Astrocyte (in vitro differentiated cells and primary cell): ENCODE data around the gene DRG2. TPM values are rescaled to one million over a fixed set of nuclear protein-coding genes. Genes with fewer than 3 reads are reported as not detected.
A peak's percentile ranks its signal among the peaks of the same experiment; 100 is the strongest.

Experiments
- DNase-seq: peaks from one replicate; pipeline ENCODE4 v3.0.0-alpha.2; 2010; ENCODE audit warnings: low read depth
- FAIRE-seq: peaks from 2 replicates; lab custom pipeline; 2011; peaks lifted over from hg19 to GRCh38; lab: Jason Lieb, UNC
- H2AFZ ChIP-seq: 2 replicates; pipeline ENCODE4 v1.6.0; 2012; ENCODE audit warnings: low read depth, low read length, inconsistent platforms
- H3K27ac ChIP-seq: 2 replicates; pipeline ENCODE4 v1.5.1; 2011; ENCODE audit warnings: low read depth, low read length, inconsistent platforms
- H3K27me3 ChIP-seq: 2 replicates; pipeline ENCODE4 v1.6.0; 2011; ENCODE audit warnings: low read length, inconsistent platforms; ENCODE audit not compliant: insufficient read depth
- H3K36me3 ChIP-seq: 2 replicates; pipeline ENCODE4 v1.5.1; 2011; ENCODE audit warnings: low read length, inconsistent platforms; ENCODE audit not compliant: insufficient read depth
- H3K4me1 ChIP-seq: 2 replicates; pipeline ENCODE4 v1.5.1; 2011; ENCODE audit warnings: low read length, inconsistent platforms; ENCODE audit not compliant: insufficient read depth
- H3K4me2 ChIP-seq: 2 replicates; pipeline ENCODE4 v1.6.0; 2012; ENCODE audit warnings: low read length, inconsistent platforms
- H3K4me3 ChIP-seq: 2 replicates; pipeline ENCODE4 v1.5.1; 2011; ENCODE audit warnings: low read depth, mild to moderate bottlenecking, low read length, inconsistent platforms; ENCODE audit not compliant: insufficient read depth
- H3K79me2 ChIP-seq: 2 replicates; pipeline ENCODE4 v1.6.0; 2012; ENCODE audit warnings: mild to moderate bottlenecking, low read length, inconsistent platforms; ENCODE audit not compliant: insufficient read depth
- H3K9ac ChIP-seq: 2 replicates; pipeline ENCODE4 v1.6.0; 2012; ENCODE audit warnings: mild to moderate bottlenecking, low read length, inconsistent platforms
- H3K9me3 ChIP-seq: 2 replicates; pipeline ENCODE4 v1.5.1; 2012; ENCODE audit warnings: low read depth, mild to moderate bottlenecking, low read length, inconsistent platforms; ENCODE audit not compliant: insufficient read depth
- H4K20me1 ChIP-seq: 2 replicates; pipeline ENCODE4 v1.6.0; 2012; ENCODE audit warnings: low read length, inconsistent platforms; ENCODE audit not compliant: insufficient read depth
- H3K27ac Mint-ChIP-seq: one replicate; pipeline ENCODE4 v1.8.0; 2021; ENCODE audit warnings: mild to moderate bottlenecking, mixed read lengths; ENCODE audit not compliant: unreplicated experiment
- H3K27me3 Mint-ChIP-seq: one replicate; pipeline ENCODE4 v1.8.0; 2021; ENCODE audit warnings: low read depth, mixed read lengths; ENCODE audit not compliant: unreplicated experiment
- H3K36me3 Mint-ChIP-seq: one replicate; pipeline ENCODE4 v1.8.0; 2021; ENCODE audit warnings: low read depth, mixed read lengths; ENCODE audit not compliant: unreplicated experiment
- H3K4me1 Mint-ChIP-seq: one replicate; pipeline ENCODE4 v1.8.0; 2021; ENCODE audit warnings: low read depth, mixed read lengths; ENCODE audit not compliant: unreplicated experiment
- H3K4me3 Mint-ChIP-seq: one replicate; pipeline ENCODE4 v1.8.0; 2021; ENCODE audit warnings: mild to moderate bottlenecking, moderate library complexity, mixed read lengths; ENCODE audit not compliant: unreplicated experiment
- H3K9me3 Mint-ChIP-seq: one replicate; pipeline ENCODE4 v1.8.0; 2021; ENCODE audit warnings: mild to moderate bottlenecking, mixed read lengths; ENCODE audit not compliant: unreplicated experiment
- EZH2 ChIP-seq: IDR thresholded peaks from 2 replicates; pipeline ENCODE4 v1.6.1; 2012; ENCODE audit warnings: mild to moderate bottlenecking, low read length, inconsistent platforms; ENCODE audit not compliant: insufficient read depth
- total RNA-seq: library from RNA; stranded (reverse); gene quantifications from 2 replicates; pipeline ENCODE4 v1.2.1, GENCODE V29; 2021
- TF ChIP-seq, protein P1 (sequence below): IDR thresholded peaks from 2 replicates; pipeline ENCODE4 v1.5.1; 2011; ENCODE audit warnings: low read depth, mild to moderate bottlenecking, inconsistent platforms, low read length, moderate library complexity; ENCODE audit not compliant: insufficient read depth

The DRG2 gene
- total RNA-seq, 1 donor from 2014 or later, result 35.0 TPM

DNA sequence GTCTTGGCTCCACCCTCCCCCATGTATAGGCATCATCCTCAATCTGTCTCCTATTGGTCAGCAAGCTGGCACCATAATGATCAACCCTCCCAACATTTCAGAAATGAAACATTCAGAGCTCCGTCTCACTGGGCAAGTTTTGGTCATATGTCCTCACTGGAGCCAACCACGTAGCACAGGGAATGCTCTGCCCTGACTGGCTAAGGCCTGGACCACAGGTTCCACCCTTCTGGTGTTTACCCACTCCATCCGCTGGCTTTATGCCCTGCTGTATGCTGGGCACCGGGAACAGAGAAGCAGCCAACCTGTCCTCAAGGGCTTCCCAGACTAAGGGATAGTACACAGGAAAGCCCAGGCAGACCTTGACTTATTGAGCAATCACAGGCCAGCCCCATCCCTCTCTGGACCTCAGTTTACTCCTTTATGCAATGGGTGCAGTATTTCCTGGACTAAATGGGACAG, 41.3 kb downstream of the DRG2 start:
- peak; percentile 8 for DNase-seq
- Mint-ChIP-seq H3K36me3 (no peaks in the 10 kb centered on the region), H3K27me3 (peaks cover 38% of the 10 kb centered on the region), H3K9me3 (peaks cover 1% of the 10 kb centered on the region), H3K4me3 (no peak overlapping the region), H3K27ac (no peak overlapping the region), H3K4me1 (no peaks in the 10 kb centered on the region)
- Histone ChIP-seq H3K9me3 (no peaks in the 10 kb centered on the region), H3K27me3 (peaks cover 3% of the 10 kb centered on the region), H3K9ac (no peak overlapping the region), H2AFZ (peak overlapping the region; percentile 10), H3K4me3 (no peak overlapping the region), H4K20me1 (no peaks in the 10 kb centered on the region), H3K4me1 (no peaks in the 10 kb centered on the region), H3K36me3 (no peaks in the 10 kb centered on the region), H3K4me2 (no peak overlapping the region), H3K27ac (no peak overlapping the region), H3K79me2 (no peaks in the 10 kb centered on the region)
- no peak for FAIRE-seq
- no peak for TF ChIP-seq EZH2
- TF ChIP-seq, protein P1, sequence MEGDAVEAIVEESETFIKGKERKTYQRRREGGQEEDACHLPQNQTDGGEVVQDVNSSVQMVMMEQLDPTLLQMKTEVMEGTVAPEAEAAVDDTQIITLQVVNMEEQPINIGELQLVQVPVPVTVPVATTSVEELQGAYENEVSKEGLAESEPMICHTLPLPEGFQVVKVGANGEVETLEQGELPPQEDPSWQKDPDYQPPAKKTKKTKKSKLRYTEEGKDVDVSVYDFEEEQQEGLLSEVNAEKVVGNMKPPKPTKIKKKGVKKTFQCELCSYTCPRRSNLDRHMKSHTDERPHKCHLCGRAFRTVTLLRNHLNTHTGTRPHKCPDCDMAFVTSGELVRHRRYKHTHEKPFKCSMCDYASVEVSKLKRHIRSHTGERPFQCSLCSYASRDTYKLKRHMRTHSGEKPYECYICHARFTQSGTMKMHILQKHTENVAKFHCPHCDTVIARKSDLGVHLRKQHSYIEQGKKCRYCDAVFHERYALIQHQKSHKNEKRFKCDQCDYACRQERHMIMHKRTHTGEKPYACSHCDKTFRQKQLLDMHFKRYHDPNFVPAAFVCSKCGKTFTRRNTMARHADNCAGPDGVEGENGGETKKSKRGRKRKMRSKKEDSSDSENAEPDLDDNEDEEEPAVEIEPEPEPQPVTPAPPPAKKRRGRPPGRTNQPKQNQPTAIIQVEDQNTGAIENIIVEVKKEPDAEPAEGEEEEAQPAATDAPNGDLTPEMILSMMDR, result no peak

DNA sequence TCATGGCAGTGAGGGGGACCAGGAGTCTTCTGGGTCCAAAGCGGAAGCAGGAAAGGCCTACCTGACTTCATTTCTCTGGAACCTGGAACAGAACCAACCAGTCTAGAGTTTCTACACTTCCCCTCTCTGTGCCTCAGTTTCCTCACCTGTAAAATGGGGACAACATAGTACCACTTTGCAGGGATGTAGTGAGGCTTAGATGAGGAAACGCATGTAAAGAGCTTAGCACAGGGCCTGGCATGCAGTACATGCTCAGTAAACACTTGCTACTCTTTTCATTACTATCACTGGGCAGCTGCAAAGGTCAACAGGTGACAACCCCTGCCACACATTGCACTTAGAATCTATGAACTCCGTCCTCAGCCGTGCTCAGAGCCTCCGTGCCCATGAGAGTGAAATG, 45.0 kb downstream of the DRG2 start:
- H3K4me2 ChIP-seq, result no peak overlapping the region
- H4K20me1 ChIP-seq, result no peaks in the 10 kb centered on the region
- Mint-ChIP-seq H3K4me3 (no peak overlapping the region), H3K27ac (no peak overlapping the region), H3K9me3 (peaks cover 1% of the 10 kb centered on the region), H3K36me3 (peaks cover 5% of the 10 kb centered on the region), H3K27me3 (peaks cover 35% of the 10 kb centered on the region), H3K4me1 (no peaks in the 10 kb centered on the region)
- H3K27ac ChIP-seq, result no peak overlapping the region
- H3K4me1 ChIP-seq, result no peaks in the 10 kb centered on the region
- H2AFZ ChIP-seq, result no peak overlapping the region
- H3K9me3 ChIP-seq, result no peaks in the 10 kb centered on the region
- H3K79me2 ChIP-seq, result no peaks in the 10 kb centered on the region
- no peaks in the 10 kb centered on the region for H3K27me3 ChIP-seq
- no peak for TF ChIP-seq EZH2
- TF ChIP-seq, protein P1, result no peak
- no peaks in the 10 kb centered on the region for H3K36me3 ChIP-seq
- H3K4me3 ChIP-seq, result no peak overlapping the region
- DNase-seq (no peak), FAIRE-seq (no peak)
- H3K9ac ChIP-seq, result no peak overlapping the region

DNA sequence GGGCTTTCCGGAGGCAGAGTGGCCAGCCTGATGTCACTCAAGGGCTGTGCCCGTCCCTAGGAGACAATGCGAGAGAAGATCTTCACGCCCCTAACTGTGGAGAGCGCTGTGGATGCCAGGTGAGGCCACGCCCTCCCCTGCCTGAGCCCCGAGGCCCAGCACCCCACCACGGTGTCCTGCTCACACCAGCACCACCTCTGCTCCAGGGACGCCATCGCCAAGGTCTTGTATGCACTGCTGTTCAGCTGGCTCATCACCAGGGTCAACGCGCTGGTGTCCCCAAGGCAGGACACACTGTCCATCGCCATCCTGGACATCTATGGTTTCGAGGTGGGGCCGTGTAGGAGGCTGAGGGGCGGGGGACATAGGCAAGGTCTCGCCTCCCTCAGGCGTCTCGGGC, 48.6 kb downstream of the DRG2 start:
- Histone ChIP-seq H3K9me3 (no peaks in the 10 kb centered on the region), H3K27me3 (no peaks in the 10 kb centered on the region), H2AFZ (no peak overlapping the region), H3K27ac (no peak overlapping the region), H3K4me3 (no peak overlapping the region), H3K4me1 (no peaks in the 10 kb centered on the region), H4K20me1 (no peaks in the 10 kb centered on the region), H3K36me3 (no peaks in the 10 kb centered on the region), H3K79me2 (no peaks in the 10 kb centered on the region), H3K9ac (no peak overlapping the region), H3K4me2 (no peak overlapping the region)
- Mint-ChIP-seq H3K4me3 (no peak overlapping the region), H3K36me3 (peaks cover 5% of the 10 kb centered on the region), H3K27ac (no peak overlapping the region), H3K27me3 (peaks cover 20% of the 10 kb centered on the region), H3K9me3 (no peaks in the 10 kb centered on the region), H3K4me1 (no peaks in the 10 kb centered on the region)
- no peak for TF ChIP-seq EZH2
- DNase-seq (no peak), FAIRE-seq (no peak)
